HEK293 (cell line): ENCODE results near the gene ENO4.

Experiments used
- ZNF76 ChIP-seq: fragments of 450-650 bp; formaldehyde crosslinking; IDR thresholded peaks from 2 replicates; pipeline ENCODE4; 2016; ENCODE audit warnings: low read depth, missing biosample characterization, missing genetic modification characterization, borderline replicate concordance
- TF ChIP-seq, protein P1 (sequence below): fragments of 450-650 bp; formaldehyde crosslinking; IDR thresholded peaks from 2 replicates; pipeline ENCODE4 v1.5.1; 2016; ENCODE audit warnings: missing biosample characterization, missing genetic modification characterization

DNA sequence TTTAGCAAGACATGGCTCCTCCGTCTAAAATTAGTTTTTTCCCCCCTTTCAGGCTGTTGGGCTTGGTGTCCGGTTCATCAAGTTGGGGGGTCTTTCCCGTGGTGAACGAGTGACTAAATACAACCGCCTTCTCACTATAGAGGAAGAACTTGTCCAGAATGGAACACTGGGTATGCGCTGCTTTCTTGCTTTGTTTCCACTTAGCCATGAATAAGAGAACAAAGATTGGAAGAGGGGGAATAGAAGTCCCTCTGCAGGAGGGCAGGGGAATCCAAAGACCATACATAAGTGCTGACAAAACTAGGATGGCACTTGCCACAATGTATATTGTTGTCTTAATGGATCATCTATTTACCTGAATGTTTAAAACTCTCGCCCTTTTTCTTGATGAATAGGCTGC, 30.5 kb downstream of the ENO4 start:
- TF ChIP-seq, protein P1, sequence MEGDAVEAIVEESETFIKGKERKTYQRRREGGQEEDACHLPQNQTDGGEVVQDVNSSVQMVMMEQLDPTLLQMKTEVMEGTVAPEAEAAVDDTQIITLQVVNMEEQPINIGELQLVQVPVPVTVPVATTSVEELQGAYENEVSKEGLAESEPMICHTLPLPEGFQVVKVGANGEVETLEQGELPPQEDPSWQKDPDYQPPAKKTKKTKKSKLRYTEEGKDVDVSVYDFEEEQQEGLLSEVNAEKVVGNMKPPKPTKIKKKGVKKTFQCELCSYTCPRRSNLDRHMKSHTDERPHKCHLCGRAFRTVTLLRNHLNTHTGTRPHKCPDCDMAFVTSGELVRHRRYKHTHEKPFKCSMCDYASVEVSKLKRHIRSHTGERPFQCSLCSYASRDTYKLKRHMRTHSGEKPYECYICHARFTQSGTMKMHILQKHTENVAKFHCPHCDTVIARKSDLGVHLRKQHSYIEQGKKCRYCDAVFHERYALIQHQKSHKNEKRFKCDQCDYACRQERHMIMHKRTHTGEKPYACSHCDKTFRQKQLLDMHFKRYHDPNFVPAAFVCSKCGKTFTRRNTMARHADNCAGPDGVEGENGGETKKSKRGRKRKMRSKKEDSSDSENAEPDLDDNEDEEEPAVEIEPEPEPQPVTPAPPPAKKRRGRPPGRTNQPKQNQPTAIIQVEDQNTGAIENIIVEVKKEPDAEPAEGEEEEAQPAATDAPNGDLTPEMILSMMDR (tag by site-specific recombination), result no peak
- no peak for TF ChIP-seq ZNF76 (tag by site-specific recombination)
